ENCODE measurements around the gene CCR2.
"Not testable (repeated sequence)": the region's sequence is repeated elsewhere in the genome, so short reads cannot be mapped to it uniquely, and the experiment has no call there.

The CCR2 gene

GRCh38 chr3:46353647-46354410 is at the start of gene CCR2:
CCR2 (plus strand) TSS chr3:46354111; CDS start chr3:46357528, 3,417 bp downstream.
- DNase-seq (ENCODE audit: low spot score) = peak; percentile 28

DNA sequence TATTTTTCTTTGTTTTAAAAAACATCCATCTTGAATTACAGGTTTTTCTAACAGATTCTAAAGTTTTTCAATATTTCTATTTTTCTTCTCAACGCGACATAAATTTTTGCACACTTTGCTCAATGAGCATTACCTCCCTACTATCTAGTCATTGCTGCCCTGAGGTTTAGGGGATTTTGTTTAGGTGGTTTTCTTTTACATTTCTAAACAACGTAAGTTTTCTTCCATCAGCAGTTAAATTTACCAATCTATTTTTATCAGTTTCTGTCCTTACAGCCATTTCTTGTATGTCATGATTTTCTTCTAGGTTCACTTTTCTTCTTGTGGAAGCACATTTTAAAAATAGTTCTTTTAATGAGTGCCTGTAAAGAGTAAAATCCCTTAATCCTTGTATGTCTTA is 49.2 kb upstream of the CCR2 start:
- DNase-seq (ENCODE audit: low spot score) = no peak

GRCh38 chr3:46312991-46313390 is 40.9 kb upstream of the CCR2 start:
- no peak for DNase-seq (ENCODE audit: low spot score)

GRCh38 chr3:46314517-46314916 is 39.4 kb upstream of the CCR2 start:
- no peak for DNase-seq (ENCODE audit: low spot score)

DNA sequence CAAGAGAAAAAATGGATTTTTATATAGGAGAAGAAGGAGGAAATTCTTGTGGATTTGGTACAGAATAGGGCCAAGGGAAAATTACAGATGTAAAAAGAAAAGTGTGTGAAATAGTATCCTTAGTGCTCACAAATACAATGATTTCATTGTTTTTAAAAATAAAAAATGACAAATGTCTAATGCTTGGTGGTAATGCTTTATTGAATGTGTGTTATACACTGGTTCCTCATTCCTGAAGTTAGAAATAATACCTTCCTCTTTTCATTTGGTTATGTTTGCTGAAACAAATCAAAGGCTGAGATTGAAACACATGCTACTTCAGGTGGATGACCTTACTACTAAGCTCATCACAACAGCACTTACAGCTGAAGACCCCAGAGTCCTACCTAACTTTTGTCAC is 37.7 kb upstream of the CCR2 start:
- DNase-seq (ENCODE audit: low spot score) = no peak

DNA sequence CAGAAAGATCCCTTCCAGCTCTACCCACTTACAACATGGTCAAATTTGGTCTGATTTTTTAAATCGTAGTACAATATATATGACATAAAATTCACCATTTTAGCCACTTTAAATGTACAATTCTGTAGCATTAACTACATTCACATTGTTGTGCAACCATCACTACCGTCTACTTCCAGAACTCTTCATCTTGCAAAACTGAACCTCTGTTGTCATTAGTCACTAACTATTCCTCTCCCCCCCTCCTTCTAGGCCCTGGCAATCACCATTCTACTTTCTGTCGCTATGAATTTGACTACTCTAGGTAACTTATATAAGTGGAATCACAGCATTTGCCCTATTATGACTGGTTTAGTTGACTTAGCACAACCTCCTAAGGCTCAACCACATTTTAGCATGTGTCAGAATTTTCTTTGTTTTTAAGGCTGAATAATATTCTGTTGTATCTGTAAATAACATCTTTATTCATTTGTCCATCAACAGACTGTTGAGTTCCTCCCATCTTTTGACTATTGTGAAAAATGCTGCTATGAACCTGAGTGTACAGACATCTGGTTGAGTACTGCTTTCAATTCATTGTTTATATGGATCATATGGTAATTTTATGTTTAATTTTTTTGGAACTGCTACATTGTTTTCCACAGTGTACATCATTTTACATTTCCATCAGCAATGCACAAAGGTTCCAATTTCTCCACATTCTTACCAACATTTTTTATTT is 35.5 kb upstream of the CCR2 start:
- no peak for DNase-seq (ENCODE audit: low spot score)

GRCh38 chr3:46321461-46322104 is 32.3 kb upstream of the CCR2 start:
- no peak for DNase-seq (ENCODE audit: low spot score)

GRCh38 chr3:46324036-46324435 is 29.9 kb upstream of the CCR2 start:
- no peak for DNase-seq (ENCODE audit: low spot score)

- no peak for DNase-seq (ENCODE audit: low spot score)
These were observed 28.1 kb upstream of the CCR2 start for GRCh38 chr3:46325645-46326300.

DNA sequence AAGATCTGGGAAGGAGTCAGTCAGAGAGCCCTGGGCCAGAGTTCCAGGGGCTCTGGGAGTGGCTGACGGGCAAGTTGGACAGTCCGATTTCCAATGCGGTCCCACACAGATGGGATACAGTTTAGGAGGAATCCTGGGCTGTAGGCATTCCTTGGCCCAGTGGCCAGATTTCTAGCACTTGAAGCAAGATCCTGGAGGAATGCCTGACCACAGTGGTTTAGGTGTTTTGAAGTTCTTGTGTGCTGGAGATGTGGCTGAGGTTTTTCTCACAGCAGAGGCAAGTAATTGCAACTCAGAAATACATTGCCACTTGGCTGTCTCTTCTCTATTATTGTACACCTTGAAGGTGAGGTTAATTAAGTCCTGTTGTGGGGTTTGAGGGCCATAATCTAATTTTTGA is 23.2 kb upstream of the CCR2 start:
- DNase-seq (ENCODE audit: low spot score) = not testable (repeated sequence)

DNA sequence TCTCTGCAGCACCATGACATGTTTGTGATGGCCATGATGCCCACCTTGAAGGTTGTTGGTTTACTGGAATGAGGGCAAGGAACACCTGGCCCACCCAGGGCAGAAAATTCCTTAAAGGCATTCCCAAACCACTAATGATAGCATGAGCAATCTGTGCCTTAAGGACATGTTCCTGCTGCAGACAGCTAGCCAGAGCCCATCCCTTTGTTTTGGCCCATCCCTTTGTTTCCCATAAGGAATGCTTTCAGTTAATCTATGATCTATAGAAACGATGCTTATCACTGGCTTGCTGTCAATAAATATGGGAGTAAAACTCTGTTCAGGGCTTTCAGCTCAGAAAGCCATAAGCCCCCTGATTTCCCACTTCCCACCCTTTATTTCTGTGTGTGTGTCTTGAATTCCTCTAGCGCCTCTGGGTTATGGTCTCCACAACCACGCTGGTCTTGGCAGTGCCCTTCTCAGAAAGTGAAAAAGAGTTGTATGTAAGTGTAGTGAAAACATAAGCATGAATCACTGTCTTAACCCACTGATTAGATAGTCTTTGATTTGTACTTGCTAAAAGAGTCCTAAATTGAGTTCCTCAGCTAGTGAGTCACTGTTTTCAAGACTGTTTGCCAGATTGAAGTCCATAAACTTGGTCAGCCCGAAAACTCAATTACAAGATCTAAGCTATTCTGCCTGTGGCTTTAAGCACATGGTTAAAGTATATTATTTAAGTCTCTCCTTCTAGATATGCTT is 19.0 kb upstream of the CCR2 start:
- no peak for DNase-seq (ENCODE audit: low spot score)

- DNase-seq (ENCODE audit: low spot score) = no peak
These were observed 18.4 kb upstream of the CCR2 start for GRCh38 chr3:46335541-46335940.

DNA sequence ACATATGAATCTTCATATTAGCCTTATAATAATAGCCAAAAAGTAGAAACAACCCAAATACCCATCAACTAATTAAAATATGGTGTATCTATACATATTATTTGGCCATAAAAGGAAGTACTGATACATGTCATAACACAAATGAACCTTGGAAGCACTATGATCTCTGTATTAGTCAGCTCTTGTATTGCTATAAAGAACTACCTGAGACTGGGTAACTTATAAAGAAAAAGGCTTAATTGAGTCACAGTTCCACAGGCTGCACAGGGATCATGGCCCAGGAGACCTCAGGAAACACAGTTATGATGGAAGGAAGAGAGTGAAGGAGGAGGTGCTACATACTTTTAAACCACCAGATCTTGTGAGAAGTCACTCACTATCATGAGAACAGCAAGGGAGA is 16.0 kb upstream of the CCR2 start:
- no peak for DNase-seq (ENCODE audit: low spot score)

GRCh38 chr3:46338840-46339239 is 15.1 kb upstream of the CCR2 start:
- no peak for DNase-seq (ENCODE audit: low spot score)

DNA sequence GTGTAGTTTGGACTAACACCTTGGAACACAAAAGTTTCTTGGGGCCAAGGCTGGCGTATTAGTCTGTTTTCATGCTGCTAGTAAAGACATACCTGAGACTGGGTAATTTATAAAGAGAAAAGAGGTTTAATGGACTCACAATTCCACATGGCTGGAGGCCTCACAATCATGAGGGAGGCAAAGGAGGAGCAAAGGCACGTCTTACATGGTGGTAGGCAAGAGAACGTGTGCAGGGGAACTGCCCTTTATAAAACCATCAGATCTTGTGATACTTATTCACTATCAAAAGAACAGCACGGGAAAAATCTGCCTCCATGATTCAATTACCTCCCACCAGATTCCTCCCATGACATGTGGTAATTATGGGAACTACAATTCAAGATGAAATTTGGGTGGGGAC is 9.4 kb upstream of the CCR2 start:
- DNase-seq (ENCODE audit: low spot score) = no peak

GRCh38 chr3:46348823-46349482 is 5.0 kb upstream of the CCR2 start:
- peak; percentile 30 for DNase-seq (ENCODE audit: low spot score)

GRCh38 chr3:46349484-46350261 is 4.2 kb upstream of the CCR2 start:
- no peak for DNase-seq (ENCODE audit: low spot score)

DNA sequence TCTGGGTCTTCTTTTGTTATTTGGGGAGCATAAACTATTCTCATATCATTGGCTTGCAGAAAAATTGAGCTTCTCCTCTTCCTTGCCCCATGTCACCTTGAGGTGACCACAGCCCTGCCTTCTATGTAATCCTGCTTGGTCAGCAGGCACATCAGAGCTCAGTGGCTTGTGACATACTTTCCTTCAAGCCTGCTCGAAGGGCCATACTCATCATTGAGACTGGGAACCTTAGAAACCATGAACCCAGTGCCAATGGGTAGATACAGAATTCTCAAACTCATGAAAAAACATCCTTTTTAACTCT is 3.7 kb upstream of the CCR2 start:
- no peak for DNase-seq (ENCODE audit: low spot score)

DNA sequence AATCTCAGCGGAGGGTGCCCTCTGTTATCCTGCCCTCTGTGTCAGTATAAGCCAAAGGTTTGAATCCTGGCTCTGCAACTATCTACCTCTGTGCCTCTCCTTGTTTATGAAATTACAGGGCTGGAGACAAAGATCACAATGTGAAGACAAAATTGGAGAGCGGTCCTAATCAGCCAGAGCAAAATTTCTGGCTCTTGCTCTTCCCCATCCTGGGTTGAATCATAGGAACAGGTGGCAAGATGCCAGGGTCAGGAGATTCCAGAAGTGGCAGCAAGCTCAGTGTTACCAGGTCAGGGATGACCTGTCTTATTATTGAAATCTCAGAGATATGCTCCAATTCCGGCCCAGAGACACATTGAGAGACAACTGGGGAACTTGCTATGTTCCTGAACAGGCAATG is 2.3 kb upstream of the CCR2 start:
- peak; percentile 15 for DNase-seq (ENCODE audit: low spot score)

DNA sequence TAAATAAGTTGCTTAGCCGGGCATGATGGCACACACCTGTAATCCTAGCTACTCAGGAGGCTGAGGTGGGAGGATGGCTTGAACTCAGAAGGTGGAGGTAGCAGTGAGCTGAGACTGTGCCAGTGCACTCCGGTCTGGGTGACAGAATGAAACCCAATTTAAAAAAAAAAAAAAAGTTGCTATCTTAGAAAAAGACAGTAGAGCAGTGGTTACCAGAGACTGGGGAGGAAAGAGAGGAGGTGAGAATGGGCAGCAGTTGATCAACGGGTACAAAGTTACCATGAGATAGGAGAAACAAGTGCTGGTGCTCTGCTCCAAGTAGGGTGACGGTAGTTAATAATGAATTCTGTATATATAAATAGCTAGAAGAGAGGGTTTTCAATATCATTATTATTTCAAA is 821 bp upstream of the CCR2 start:
- peak; percentile 0 for DNase-seq (ENCODE audit: low spot score)

DNA sequence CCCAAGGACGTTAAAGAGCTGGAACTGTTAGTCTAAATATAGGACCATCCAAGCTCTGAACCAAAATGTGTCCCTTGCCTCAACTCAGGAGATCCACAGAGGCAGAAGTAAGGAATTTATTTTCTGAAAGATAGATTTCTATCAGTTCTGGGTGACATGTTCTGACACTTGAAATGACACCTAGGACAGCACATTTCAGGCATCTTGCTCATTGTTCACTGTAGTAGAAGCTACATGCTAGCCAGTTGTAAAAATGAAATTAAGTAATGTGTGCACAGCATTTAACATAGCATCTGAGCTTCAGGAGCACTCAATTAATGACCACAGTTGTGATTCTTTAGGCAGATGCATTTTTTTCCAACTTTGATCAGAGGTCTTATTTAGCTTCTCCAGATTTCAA is 567 bp downstream of the CCR2 start:
- DNase-seq (ENCODE audit: low spot score) = no peak

All from ecto neural progenitor cell (in vitro differentiated cells).